IMR-90 (cell line): ENCODE results near the gene PFKL. TPM values are rescaled to one million over a fixed set of nuclear protein-coding genes. Genes with fewer than 3 reads are reported as not detected.

Experiments used
- ATAC-seq: fragments of 200-7000 bp; cut with Tn5 transposase; 2 replicates; pipeline ENCODE4 v1.9.1; 2020; ENCODE audit warnings: low read depth, mild to moderate bottlenecking, moderate library complexity
- BruUV-seq: library from RNA; stranded (reverse); fragments of 400-500 nt; replicated peaks from 2 replicates; lab custom pipeline; 2021; lab: Mats Ljungman, UMichigan
- CTCF ChIA-PET: fragments of 300-600 bp; formaldehyde crosslinking; extraction: SDS; loops from one replicate; lab custom pipeline; 2021; ENCODE audit warnings: antibody characterized with exemption; lab: Yijun Ruan, JAX
- POLR2A ChIA-PET: fragments of 300-600 bp; sonication (Branson Sonifier 250); formaldehyde crosslinking; loops from one replicate; lab custom pipeline; 2022; ENCODE audit warnings: antibody characterized with exemption; ENCODE audit not compliant: unreplicated experiment; lab: Charles Lee
- DNase-seq: peaks from one replicate; pipeline ENCODE4 v3.0.0; 2013
- H2AFZ ChIP-seq: replicated peaks from 2 replicates; pipeline ENCODE3; 2013; ENCODE audit warnings: low read length, mild to moderate bottlenecking; ENCODE audit not compliant: poor library complexity
- H2AK5ac ChIP-seq: 2 replicates; pipeline ENCODE4 v1.6.1; 2013; ENCODE audit warnings: low read depth, low read length, inconsistent platforms
- H2AK9ac ChIP-seq: replicated peaks from 2 replicates; pipeline ENCODE3; 2013; ENCODE audit warnings: mild to moderate bottlenecking, low read depth, low read length, moderate library complexity; ENCODE audit not compliant: poor library complexity
- H2BK120ac ChIP-seq: 2 replicates; pipeline ENCODE4 v1.6.1; 2013; ENCODE audit warnings: low read depth, low read length, inconsistent platforms
- H2BK15ac ChIP-seq: 3 replicates; pipeline ENCODE4 v1.6.1; 2013; ENCODE audit warnings: low read depth, low read length, inconsistent platforms
- H2BK20ac ChIP-seq: 2 replicates; pipeline ENCODE4 v1.6.1; 2013; ENCODE audit warnings: low read depth, mild to moderate bottlenecking, inconsistent platforms, low read length, moderate library complexity
- H2BK5ac ChIP-seq: 2 replicates; pipeline ENCODE4 v1.6.1; 2013; ENCODE audit warnings: mild to moderate bottlenecking, low read depth, low read length, inconsistent platforms; ENCODE audit not compliant: poor library complexity, severe bottlenecking
- H3K14ac ChIP-seq: replicated peaks from 2 replicates; pipeline ENCODE4 v1.6.1; 2013; ENCODE audit warnings: low read depth, low read length, inconsistent platforms
- H3K18ac ChIP-seq: 2 replicates; pipeline ENCODE4 v1.6.1; 2013; ENCODE audit warnings: low read depth, low read length, control low read depth
- H3K23ac ChIP-seq: 2 replicates; pipeline ENCODE4 v1.6.1; 2013; ENCODE audit warnings: low read depth, low read length, inconsistent platforms
- H3K27ac ChIP-seq: 2 replicates; pipeline ENCODE4 v1.5.1; 2013; ENCODE audit warnings: mild to moderate bottlenecking, control low read depth, low read length; ENCODE audit not compliant: insufficient read depth
- H3K27me3 ChIP-seq: 2 replicates; pipeline ENCODE4 v1.6.1; 2013; ENCODE audit warnings: low read length; ENCODE audit not compliant: control insufficient read depth, insufficient read depth
- H3K36me3 ChIP-seq: 2 replicates; pipeline ENCODE4 v1.6.1; 2013; ENCODE audit warnings: low read length, mixed read lengths; ENCODE audit not compliant: control insufficient read depth, insufficient read depth
- H3K4ac ChIP-seq: 2 replicates; pipeline ENCODE4 v1.6.1; 2013; ENCODE audit warnings: low read depth, low read length, inconsistent platforms
- H3K4me1 ChIP-seq: 2 replicates; pipeline ENCODE4 v1.6.1; 2013; ENCODE audit warnings: low read length, mixed read lengths; ENCODE audit not compliant: control insufficient read depth, insufficient read depth
- H3K4me2 ChIP-seq: 2 replicates; pipeline ENCODE4 v1.6.1; 2013; ENCODE audit warnings: low read depth, mild to moderate bottlenecking, control low read depth, low read length, moderate library complexity
- H3K4me3 ChIP-seq: 2 replicates; pipeline ENCODE4 v1.5.1; 2013; ENCODE audit warnings: low read depth, mild to moderate bottlenecking, control low read depth, low read length, moderate library complexity; ENCODE audit not compliant: insufficient read depth
- H3K56ac ChIP-seq: 2 replicates; pipeline ENCODE4 v1.6.1; 2013; ENCODE audit warnings: low read length, inconsistent platforms; ENCODE audit not compliant: insufficient read depth; ENCODE audit errors: extremely low read depth
- H3K79me1 ChIP-seq, 2 experiments: 2 replicates each; pipeline ENCODE4 v1.6.1; 2013; ENCODE audit warnings: low read length in 2 of 2, inconsistent platforms in 1 of 2, low read depth in 1 of 2
- H3K9ac ChIP-seq: 2 replicates; pipeline ENCODE4 v1.6.1; 2013; ENCODE audit warnings: low read depth, low read length, control low read depth
- H3K9me1 ChIP-seq: 2 replicates; pipeline ENCODE4 v1.6.1; 2013; ENCODE audit warnings: low read length, inconsistent platforms; ENCODE audit not compliant: insufficient read depth
- H3K9me3 ChIP-seq: 2 replicates; pipeline ENCODE4 v1.6.1; 2013; ENCODE audit warnings: low read length; ENCODE audit not compliant: control insufficient read depth, insufficient read depth
- H4K20me1 ChIP-seq: 2 replicates; pipeline ENCODE4 v1.6.1; 2013; ENCODE audit warnings: low read length, inconsistent platforms; ENCODE audit not compliant: insufficient read depth
- H4K5ac ChIP-seq: 2 replicates; pipeline ENCODE4 v1.6.1; 2013; ENCODE audit warnings: mild to moderate bottlenecking, low read depth, low read length, control low read depth
- H4K8ac ChIP-seq, 2 experiments: 2 replicates each; pipeline ENCODE4 v1.6.1; 2013; ENCODE audit warnings: low read depth in 2 of 2, low read length in 2 of 2, control low read depth in 1 of 2, inconsistent platforms in 1 of 2
- H4K91ac ChIP-seq: 2 replicates; pipeline ENCODE4 v1.6.1; 2013; ENCODE audit warnings: low read depth, low read length, inconsistent platforms; ENCODE audit not compliant: insufficient read depth
- BHLHE40 ChIP-seq: fragments of 150-350 bp; IDR thresholded peaks from 2 replicates; pipeline ENCODE4 v1.6.1; 2016; ENCODE audit warnings: mild to moderate bottlenecking, low read depth, low read length
- CEBPB ChIP-seq: IDR thresholded peaks from 2 replicates; pipeline ENCODE4 v1.6.1; 2012; ENCODE audit warnings: low read depth, low read length, improper control_type of control experiment
- CHD1 ChIP-seq: IDR thresholded peaks from 2 replicates; pipeline ENCODE4 v1.6.1; 2012; ENCODE audit warnings: low read depth, low read length, improper control_type of control experiment
- ELK1 ChIP-seq: fragments of 150-350 bp; IDR thresholded peaks from 2 replicates; pipeline ENCODE4 v1.6.1; 2016; ENCODE audit warnings: low read depth, mild to moderate bottlenecking, low read length, moderate library complexity, borderline replicate concordance
- MXI1 ChIP-seq: IDR thresholded peaks from 2 replicates; pipeline ENCODE4 v1.6.1; 2012; ENCODE audit warnings: low read depth, mild to moderate bottlenecking, low read length, moderate library complexity, borderline replicate concordance
- POLR2A ChIP-seq: IDR thresholded peaks from 2 replicates; pipeline ENCODE4 v1.6.1; 2012; ENCODE audit warnings: mild to moderate bottlenecking, low read depth, low read length
- RAD21 ChIP-seq: IDR thresholded peaks from 2 replicates; pipeline ENCODE4 v1.6.1; 2012; ENCODE audit warnings: low read length, improper control_type of control experiment
- RFX5 ChIP-seq: IDR thresholded peaks from 2 replicates; pipeline ENCODE4 v1.8.0; 2012; ENCODE audit warnings: low read depth, mild to moderate bottlenecking, low read length, moderate library complexity
- USF2 ChIP-seq: fragments of 150-350 bp; IDR thresholded peaks from 2 replicates; pipeline ENCODE4 v1.6.1; 2017; ENCODE audit warnings: mild to moderate bottlenecking, antibody characterized with exemption, low read length, low read depth
- WGBS, 2 experiments: methylation state at CpG; one replicate each; pipeline versions ENCODE4 v1.1.5 to v1.1.7; 2013; ENCODE audit warnings: missing lambda C conversion rate in 2 of 2; ENCODE audit not compliant: insufficient read length in 1 of 2; ENCODE audit errors: extremely low coverage in 2 of 2; 5-methylcytosine and 5-hydroxymethylcytosine counted together
- dilution Hi-C: fragments of 300-500 bp; cut with HindIII; formaldehyde crosslinking; loops from one replicate; pipeline ENCODE4 v1.14.3; 2018; ENCODE audit warnings: low sequenced_read_pairs; ENCODE audit not compliant: unreplicated experiment
- in situ Hi-C: fragments of 300-500 bp; cut with MboI; formaldehyde crosslinking; loops from 3 replicates; pipeline ENCODE4 v1.14.3; 2019; ENCODE audit warnings: low sequenced_read_pairs, inconsistent platforms, mixed read lengths
- intact Hi-C: fragments of 100-400 bp; cut with micrococcal nuclease; formaldehyde crosslinking; loops from 2 replicates; pipeline ENCODE4 v1.10.0; 2022
- polyA plus RNA-seq, 3 experiments: library from polyadenylated mRNA; depleted of rRNA; stranded (reverse); fragments of >200 nt; gene quantifications; 2 replicates each; pipeline ENCODE4 v1.2.3, GENCODE V29; 2012; ENCODE audit warnings: low replicate concordance in 1 of 3
- total RNA-seq: library from RNA; depleted of rRNA; stranded (reverse); fragments of >200 nt; gene quantifications from 2 replicates; pipeline ENCODE4 v1.2.3, GENCODE V29; 2012
- TF ChIP-seq, protein P1 (sequence below): conservative IDR thresholded peaks from 2 replicates; pipeline ENCODE4 v1.5.1; 2012; ENCODE audit warnings: mild to moderate bottlenecking, low read depth, low read length, improper control_type of control experiment

PFKL gene
- total and polyA plus RNA-seq, 2 of the 4 experiments (the other 2 are of a cell fraction): 103 to 126 TPM

DNA sequence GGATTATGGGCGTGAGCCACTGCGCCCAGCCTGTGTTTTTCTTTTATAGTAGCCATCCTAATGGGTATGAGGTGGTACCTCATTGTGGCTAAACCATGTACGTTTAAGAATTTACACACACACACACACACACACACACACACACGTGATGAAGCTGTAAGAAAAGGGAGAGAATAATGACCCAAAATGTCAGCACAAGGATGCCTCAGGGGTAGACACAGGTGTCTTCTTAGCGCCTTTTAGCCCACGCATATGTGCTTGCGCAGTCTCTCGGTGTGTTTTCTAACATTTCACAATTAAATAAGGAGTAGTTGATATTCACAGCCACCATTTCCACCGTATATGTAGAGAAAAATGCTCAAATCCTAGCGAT lies 782 bp upstream of the PFKL start:
- no peak for TF ChIP-seq BHLHE40
- TF ChIP-seq MXI1: no peak
- TF ChIP-seq RFX5: no peak
- TF ChIP-seq CEBPB: no peak
- no peak for TF ChIP-seq POLR2A
- TF ChIP-seq CHD1: no peak
- no peak for TF ChIP-seq USF2
- no peak for TF ChIP-seq RAD21
- TF ChIP-seq, protein P1, sequence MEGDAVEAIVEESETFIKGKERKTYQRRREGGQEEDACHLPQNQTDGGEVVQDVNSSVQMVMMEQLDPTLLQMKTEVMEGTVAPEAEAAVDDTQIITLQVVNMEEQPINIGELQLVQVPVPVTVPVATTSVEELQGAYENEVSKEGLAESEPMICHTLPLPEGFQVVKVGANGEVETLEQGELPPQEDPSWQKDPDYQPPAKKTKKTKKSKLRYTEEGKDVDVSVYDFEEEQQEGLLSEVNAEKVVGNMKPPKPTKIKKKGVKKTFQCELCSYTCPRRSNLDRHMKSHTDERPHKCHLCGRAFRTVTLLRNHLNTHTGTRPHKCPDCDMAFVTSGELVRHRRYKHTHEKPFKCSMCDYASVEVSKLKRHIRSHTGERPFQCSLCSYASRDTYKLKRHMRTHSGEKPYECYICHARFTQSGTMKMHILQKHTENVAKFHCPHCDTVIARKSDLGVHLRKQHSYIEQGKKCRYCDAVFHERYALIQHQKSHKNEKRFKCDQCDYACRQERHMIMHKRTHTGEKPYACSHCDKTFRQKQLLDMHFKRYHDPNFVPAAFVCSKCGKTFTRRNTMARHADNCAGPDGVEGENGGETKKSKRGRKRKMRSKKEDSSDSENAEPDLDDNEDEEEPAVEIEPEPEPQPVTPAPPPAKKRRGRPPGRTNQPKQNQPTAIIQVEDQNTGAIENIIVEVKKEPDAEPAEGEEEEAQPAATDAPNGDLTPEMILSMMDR: no peak
- no peak for TF ChIP-seq ELK1
- H2BK120ac ChIP-seq: no peak overlapping the region
- H3K14ac ChIP-seq: peak overlapping the region; percentile 61; the same call in 1 of the 2 replicates
- peak overlapping the region; percentile 97 for H2AFZ ChIP-seq
- peak overlapping the region; percentile 80 for H2BK5ac ChIP-seq
- peak overlapping the region; percentile 65 for H2AK9ac ChIP-seq
- DNase-seq (peak; percentile 4), ATAC-seq (no peak)
- peaks cover 15% of the 10 kb centered on the region; the same call in 1 of the 2 replicates for H3K4me1 ChIP-seq
- peak overlapping the region; percentile 63 for H3K23ac ChIP-seq
- no peaks in the 10 kb centered on the region for H3K9me1 ChIP-seq
- peak overlapping the region; percentile 57; the same call in 1 of the 2 replicates for H4K91ac ChIP-seq
- peak overlapping the region; percentile 87 to 92 for H4K8ac ChIP-seq
- H2BK15ac ChIP-seq: no peak overlapping the region
- H2AK5ac ChIP-seq: peak overlapping the region; percentile 27
- H2BK20ac ChIP-seq: no peak overlapping the region
- intact Hi-C loops (no loop called here), in situ Hi-C loops (no loop called here), dilution Hi-C loops (no loop called here)
- peak overlapping the region; percentile 58; the same call in 1 of the 2 replicates for H3K4ac ChIP-seq
- peak overlapping the region; percentile 87 for H3K9ac ChIP-seq
- peak overlapping the region; percentile 66 for H3K4me2 ChIP-seq
- CTCF ChIA-PET: no interaction called here
- peak overlapping the region; percentile 24 for H3K18ac ChIP-seq
- H3K27ac ChIP-seq: peak overlapping the region; percentile 96
- H3K56ac ChIP-seq: 0 out of 2 replicates have a peak overlapping the region, but pooled peaks have one; percentile 24
- peak overlapping the region; percentile 55 for H4K5ac ChIP-seq
- peaks cover 34% of the 10 kb centered on the region for H4K20me1 ChIP-seq
- no peaks in the 10 kb centered on the region for H3K9me3 ChIP-seq
- WGBS, 2 experiments: no CpG with 5 or more reads among the region's 10 CpGs
- peaks cover 8 to 27% of the 10 kb centered on the region in 2 experiments for H3K79me1 ChIP-seq
- peaks cover 2% of the 10 kb centered on the region; the same call in 1 of the 2 replicates for H3K27me3 ChIP-seq
- POLR2A ChIA-PET: no interaction called here
- BruUV-seq: no TSS peak
- H3K4me3 ChIP-seq: peak overlapping the region; percentile 82
- peaks cover under 1% of the 10 kb centered on the region; the same call in 1 of the 2 replicates for H3K36me3 ChIP-seq
